Activated T-helper 17 cell treated with anti-CD3 and anti-CD28 coated beads, Interleukin-2, amount 50 U/mL, for 72 hours (primary cell): Measurements from ENCODE around the gene CCDC90B. TPM values are rescaled to one million over a fixed set of nuclear protein-coding genes. Genes with fewer than 3 reads are reported as not detected.

ENCODE experiments used
- ATAC-seq: fragments of 150-1000 bp; cut with Tn5 transposase; replicated peaks from 2 replicates; pipeline ENCODE4 v1.10.0; 2021; ENCODE audit warnings: mild to moderate bottlenecking, moderate library complexity
- H3K27ac Mint-ChIP-seq: one replicate; pipeline ENCODE4 v1.8.0; 2022; ENCODE audit warnings: mixed read lengths
- H3K27me3 Mint-ChIP-seq: one replicate; pipeline ENCODE4 v1.8.0; 2022; ENCODE audit warnings: mixed read lengths
- H3K36me3 Mint-ChIP-seq: one replicate; pipeline ENCODE4 v1.8.0; 2022; ENCODE audit warnings: low read depth, mild to moderate bottlenecking, mixed read lengths
- H3K4me1 Mint-ChIP-seq: one replicate; pipeline ENCODE4 v1.8.0; 2022; ENCODE audit warnings: mixed read lengths
- H3K4me3 Mint-ChIP-seq: one replicate; pipeline ENCODE4 v1.8.0; 2022; ENCODE audit warnings: mild to moderate bottlenecking, mixed read lengths
- H3K9me3 Mint-ChIP-seq: one replicate; pipeline ENCODE4 v1.8.0; 2022; ENCODE audit warnings: mixed read lengths
- total RNA-seq, 2 donors: library from RNA; stranded (reverse); gene quantifications; one replicate each; pipeline ENCODE4 v1.2.3, GENCODE V29; 2022

CCDC90B gene
- total RNA-seq, 2 donors from 2014 or later, result 25.4 to 30.7 TPM

DNA sequence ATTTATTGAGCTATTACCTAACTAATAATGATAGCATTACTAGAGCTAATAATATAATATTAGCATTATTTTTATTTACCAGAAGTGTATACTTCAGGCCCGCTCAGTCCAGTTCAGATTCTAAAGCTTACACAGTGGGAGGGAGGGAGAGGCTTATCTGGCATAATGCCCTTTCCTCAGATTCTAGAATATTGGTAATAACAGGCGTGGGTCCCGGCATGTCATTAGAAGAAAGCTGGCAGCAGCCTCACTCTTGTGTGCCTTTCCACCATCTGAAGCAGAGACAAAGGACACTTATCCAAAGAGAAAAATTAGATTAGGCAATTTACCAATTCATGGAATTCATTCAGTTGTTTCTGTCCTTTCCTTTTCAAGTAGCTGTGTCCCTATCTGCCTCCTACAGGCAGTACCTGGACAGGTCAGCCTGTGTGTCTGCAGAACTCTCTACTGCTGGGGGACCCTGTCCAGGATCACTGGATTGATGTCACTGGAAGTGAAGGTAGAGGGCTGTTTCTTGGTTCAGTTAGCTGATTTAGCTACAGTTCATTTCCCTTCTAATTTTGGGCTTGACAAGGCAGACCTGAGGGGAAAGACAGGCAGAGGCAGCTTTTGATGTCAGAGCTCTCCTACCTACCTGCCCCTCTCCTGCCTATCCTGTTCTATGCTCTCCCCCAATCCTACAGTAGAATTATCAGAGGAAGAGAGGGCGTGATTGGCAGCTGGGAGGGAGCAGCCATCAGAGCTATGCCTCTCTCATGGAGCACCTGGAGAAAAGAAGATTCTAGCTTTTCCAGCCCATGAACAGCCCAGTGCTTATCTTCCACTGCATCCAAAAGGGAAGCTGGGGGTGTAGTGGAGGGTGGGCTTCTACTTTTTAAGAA lies 20.3 kb upstream of the CCDC90B start:
- Mint-ChIP-seq H3K27me3 (peaks cover 8% of the 10 kb centered on the region), H3K9me3 (no peaks in the 10 kb centered on the region)
- ATAC-seq, result no peak

GRCh38 chr11:83303316-83303715 lies 17.1 kb upstream of the CCDC90B start:
- Mint-ChIP-seq H3K27ac (no peak overlapping the region), H3K9me3 (no peaks in the 10 kb centered on the region), H3K4me1 (no peaks in the 10 kb centered on the region), H3K4me3 (no peak overlapping the region), H3K27me3 (peaks cover 5% of the 10 kb centered on the region), H3K36me3 (no peaks in the 10 kb centered on the region)
- ATAC-seq, result no peak

More for the DNA sequence above, 20.3 kb upstream of the CCDC90B start:
- H3K4me3 Mint-ChIP-seq, result no peak overlapping the region
- H3K4me1 Mint-ChIP-seq, result no peaks in the 10 kb centered on the region
- no peaks in the 10 kb centered on the region for H3K36me3 Mint-ChIP-seq
- no peak overlapping the region for H3K27ac Mint-ChIP-seq

- no peaks in the 10 kb centered on the region for H3K36me3 Mint-ChIP-seq
- H3K27ac Mint-ChIP-seq, result no peak overlapping the region
- no peak overlapping the region for H3K4me3 Mint-ChIP-seq
- peaks cover under 1% of the 10 kb centered on the region for H3K27me3 Mint-ChIP-seq
- no peaks in the 10 kb centered on the region for H3K4me1 Mint-ChIP-seq
- no peak for ATAC-seq
- H3K9me3 Mint-ChIP-seq, result no peaks in the 10 kb centered on the region
Observed at GRCh38 chr11:83302151-83302550, 16.0 kb upstream of the CCDC90B start.

DNA sequence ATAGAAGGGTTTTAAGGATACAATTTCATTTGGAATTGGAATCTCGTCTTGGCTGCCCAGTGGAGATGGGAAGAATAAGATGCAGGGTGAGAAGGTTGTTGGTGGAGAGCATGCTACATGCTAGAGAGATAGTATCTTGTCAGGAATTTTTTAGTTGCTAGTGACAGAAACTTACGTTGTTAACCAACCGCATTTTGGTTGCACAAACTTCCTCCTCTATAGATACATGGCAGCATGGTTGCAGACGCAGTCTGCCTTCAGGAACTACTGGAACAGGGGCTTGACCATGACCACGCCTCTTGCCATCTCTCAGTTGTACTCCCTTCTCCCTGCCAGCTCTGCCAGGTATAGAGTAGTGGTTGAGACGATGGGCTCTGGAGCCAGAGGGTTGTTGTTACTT lies 13.5 kb upstream of the CCDC90B start:
- Mint-ChIP-seq H3K27ac (no peak overlapping the region), H3K4me1 (no peaks in the 10 kb centered on the region), H3K27me3 (peaks cover 6% of the 10 kb centered on the region), H3K4me3 (no peak overlapping the region), H3K36me3 (no peaks in the 10 kb centered on the region), H3K9me3 (no peaks in the 10 kb centered on the region)
- no peak for ATAC-seq

GRCh38 chr11:83294208-83294607 lies 8.0 kb upstream of the CCDC90B start:
- Mint-ChIP-seq H3K4me1 (peaks cover 9% of the 10 kb centered on the region), H3K27me3 (peaks cover 6% of the 10 kb centered on the region), H3K36me3 (no peaks in the 10 kb centered on the region), H3K9me3 (no peaks in the 10 kb centered on the region), H3K27ac (no peak overlapping the region), H3K4me3 (no peak overlapping the region)
- no peak for ATAC-seq

DNA sequence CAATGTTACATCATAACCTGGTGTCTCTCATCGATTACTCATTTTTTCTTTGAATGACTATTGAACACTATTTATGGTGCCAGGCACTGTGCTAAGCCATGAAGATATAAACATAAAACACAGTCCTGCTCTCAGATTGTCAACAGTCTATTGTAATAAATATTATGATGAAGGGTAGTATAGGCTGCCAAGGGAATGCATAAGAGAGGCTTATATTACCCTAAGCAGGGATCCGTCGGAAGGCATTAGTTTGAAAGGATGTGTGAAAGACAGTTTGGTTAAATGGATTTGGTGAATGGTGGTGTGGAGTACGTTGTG lies 7.2 kb upstream of the CCDC90B start:
- peaks cover 6% of the 10 kb centered on the region for H3K27me3 Mint-ChIP-seq
- H3K4me3 Mint-ChIP-seq, result no peak overlapping the region
- ATAC-seq, result peak; percentile 38
- no peaks in the 10 kb centered on the region for H3K9me3 Mint-ChIP-seq
- peaks cover 9% of the 10 kb centered on the region for H3K4me1 Mint-ChIP-seq
- H3K27ac Mint-ChIP-seq, result no peak overlapping the region
- no peaks in the 10 kb centered on the region for H3K36me3 Mint-ChIP-seq

- peak; percentile 70 for ATAC-seq
- Mint-ChIP-seq H3K36me3 (no peaks in the 10 kb centered on the region), H3K27me3 (peaks cover 6% of the 10 kb centered on the region), H3K4me1 (peaks cover 9% of the 10 kb centered on the region), H3K9me3 (no peaks in the 10 kb centered on the region), H3K27ac (peak overlapping the region; percentile 51), H3K4me3 (peak overlapping the region; percentile 49)
Observed at GRCh38 chr11:83292709-83293456, 6.7 kb upstream of the CCDC90B start.

GRCh38 chr11:83287631-83288030 lies 1.5 kb upstream of the CCDC90B start:
- ATAC-seq, result no peak
- H3K36me3 Mint-ChIP-seq, result no peaks in the 10 kb centered on the region
- peaks cover 7% of the 10 kb centered on the region for H3K4me1 Mint-ChIP-seq
- H3K27ac Mint-ChIP-seq, result no peak overlapping the region
- peaks cover 4% of the 10 kb centered on the region for H3K9me3 Mint-ChIP-seq
- H3K27me3 Mint-ChIP-seq, result no peaks in the 10 kb centered on the region
- H3K4me3 Mint-ChIP-seq, result peak overlapping the region; percentile 85

- Mint-ChIP-seq H3K9me3 (peaks cover 4% of the 10 kb centered on the region), H3K36me3 (peaks cover 6% of the 10 kb centered on the region)
Observed at GRCh38 chr11:83285151-83285770, 906 bp downstream of the CCDC90B start.

GRCh38 chr11:83284501-83285150 lies 1.5 kb downstream of the CCDC90B start:
- no peaks in the 10 kb centered on the region for H3K27me3 Mint-ChIP-seq
- peaks cover 19% of the 10 kb centered on the region for H3K4me1 Mint-ChIP-seq
- peak overlapping the region; percentile 85 for H3K4me3 Mint-ChIP-seq
- peak overlapping the region; percentile 96 for H3K27ac Mint-ChIP-seq
- ATAC-seq, result no peak
- H3K36me3 Mint-ChIP-seq, result peaks cover 12% of the 10 kb centered on the region
- peaks cover 4% of the 10 kb centered on the region for H3K9me3 Mint-ChIP-seq

More at GRCh38 chr11:83285151-83285770, 906 bp downstream of the CCDC90B start:
- ATAC-seq, result peak; percentile 70
- Mint-ChIP-seq H3K27me3 (no peaks in the 10 kb centered on the region), H3K27ac (peak overlapping the region; percentile 96), H3K4me3 (peak overlapping the region; percentile 85), H3K4me1 (peaks cover 16% of the 10 kb centered on the region)

DNA sequence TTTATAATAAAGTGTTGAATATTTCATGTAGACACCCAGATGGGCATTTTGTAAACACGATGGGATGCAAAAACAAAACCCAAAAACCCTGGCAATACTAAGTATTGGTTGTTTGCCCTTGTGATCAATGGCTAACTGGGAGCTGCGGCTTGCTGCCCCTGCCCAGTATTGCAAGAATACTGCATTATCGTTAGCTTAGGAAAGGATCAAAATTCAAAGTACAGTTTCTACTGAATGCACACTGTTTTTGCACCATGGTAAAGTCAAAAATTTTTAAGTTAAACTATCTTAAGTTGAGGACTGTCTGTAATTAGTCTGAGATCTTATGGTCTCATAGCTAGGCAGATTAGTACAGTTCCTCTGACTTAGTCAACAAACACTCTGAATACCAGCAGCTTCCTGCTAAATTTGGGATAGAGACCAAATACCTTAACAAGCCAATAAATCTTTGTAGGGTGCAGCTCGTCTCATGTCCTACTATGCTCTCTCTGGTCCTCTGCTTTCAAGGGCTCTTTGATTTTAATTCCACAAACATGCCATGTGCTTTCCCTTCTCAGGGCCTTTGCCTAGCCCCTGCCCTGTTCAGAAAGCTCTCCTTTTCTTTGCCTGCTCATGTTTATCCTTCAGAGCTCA lies 4.0 kb downstream of the CCDC90B start:
- Mint-ChIP-seq H3K36me3 (peaks cover 36% of the 10 kb centered on the region), H3K27ac (no peak overlapping the region), H3K27me3 (no peaks in the 10 kb centered on the region), H3K4me1 (peaks cover 19% of the 10 kb centered on the region), H3K4me3 (no peak overlapping the region), H3K9me3 (peaks cover 2% of the 10 kb centered on the region)
- no peak for ATAC-seq

GRCh38 chr11:83280256-83280655 lies 5.9 kb downstream of the CCDC90B start:
- no peaks in the 10 kb centered on the region for H3K9me3 Mint-ChIP-seq
- H3K4me3 Mint-ChIP-seq, result no peak overlapping the region
- H3K4me1 Mint-ChIP-seq, result peaks cover 19% of the 10 kb centered on the region
- no peaks in the 10 kb centered on the region for H3K27me3 Mint-ChIP-seq
- H3K36me3 Mint-ChIP-seq, result peaks cover 55% of the 10 kb centered on the region
- H3K27ac Mint-ChIP-seq, result no peak overlapping the region
- no peak for ATAC-seq

DNA sequence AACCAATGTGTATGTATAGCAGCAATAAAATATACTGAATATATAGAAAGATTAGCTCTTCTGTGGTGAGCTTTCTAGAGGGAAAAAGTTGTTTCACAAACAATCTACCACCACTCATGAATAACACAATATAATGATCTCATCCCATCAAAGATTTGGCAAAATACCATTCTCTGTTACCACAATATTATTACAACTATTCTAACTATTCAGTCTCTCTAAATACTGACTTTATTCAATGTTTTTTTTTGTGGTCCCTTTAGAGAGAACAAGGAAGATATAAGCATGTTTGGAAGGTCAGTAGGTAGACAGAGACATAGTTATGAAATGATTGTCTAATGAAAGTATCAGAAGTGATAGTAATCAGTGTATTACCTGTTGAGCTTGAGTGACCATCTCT lies 7.8 kb downstream of the CCDC90B start:
- Mint-ChIP-seq H3K36me3 (peaks cover 70% of the 10 kb centered on the region), H3K4me3 (no peak overlapping the region), H3K27me3 (no peaks in the 10 kb centered on the region), H3K27ac (no peak overlapping the region), H3K4me1 (peaks cover 13% of the 10 kb centered on the region), H3K9me3 (no peaks in the 10 kb centered on the region)
- no peak for ATAC-seq
